ENCODE data around the gene CREG1. TPM values are rescaled to one million over a fixed set of nuclear protein-coding genes. Genes with fewer than 3 reads are reported as not detected.

Gene CREG1
- total RNA-seq, 2 experiments from 2014 or later: 13.5 to 14.6 TPM

DNA sequence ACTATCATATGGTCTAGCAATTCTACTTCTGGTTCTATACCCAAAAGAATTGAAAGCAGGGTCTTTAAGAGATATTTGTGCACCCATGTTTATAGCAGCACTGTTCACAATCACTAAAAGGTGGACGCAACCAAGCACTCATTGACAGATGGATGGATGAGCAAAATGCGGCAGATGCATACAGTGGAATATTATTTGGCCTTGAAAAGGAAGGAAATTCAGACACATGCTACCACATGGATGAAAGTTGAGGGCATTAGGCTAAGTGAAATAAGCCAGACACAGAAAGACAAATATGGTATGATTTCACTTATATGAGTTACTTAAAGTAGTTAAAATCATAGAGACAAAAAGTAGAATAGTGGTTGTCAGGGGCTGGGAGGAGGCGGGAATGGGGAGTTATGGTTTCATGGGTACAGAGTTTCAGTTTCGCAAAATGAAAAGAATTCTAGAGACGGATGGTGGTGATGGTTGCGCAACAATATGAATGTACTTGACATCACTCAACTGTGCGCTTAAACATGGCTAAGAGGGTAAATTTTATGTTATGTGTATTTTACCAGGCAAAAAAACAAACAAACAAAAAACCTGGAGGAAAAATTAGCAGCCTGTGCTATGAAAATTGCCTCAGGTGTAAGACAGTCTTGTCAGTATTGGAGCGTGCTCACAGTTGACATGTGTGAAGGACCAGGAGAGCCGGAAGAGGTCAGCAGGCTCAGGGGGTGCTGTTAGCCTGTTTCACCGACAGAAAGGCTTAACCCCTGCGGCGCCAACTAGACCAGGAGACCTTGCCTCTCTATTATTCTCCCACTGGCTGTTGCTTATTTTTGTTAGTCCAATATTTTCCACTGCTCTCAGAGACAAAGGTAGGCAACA is 61.7 kb downstream of the CREG1 start:
- Mint-ChIP-seq H3K36me3 (peaks cover 18% of the 10 kb centered on the region), H3K4me3 (peak overlapping the region; percentile 61), H3K9me3 (no peaks in the 10 kb centered on the region), H3K27me3 (no peaks in the 10 kb centered on the region), H3K4me1 (ENCODE audit: low read depth) (peaks cover 93% of the 10 kb centered on the region), H3K27ac (peak overlapping the region; percentile 89)
- POLR2A ChIA-PET: interaction anchor here (1.0 to 1.3 kb wide), 4 partner anchors 11 to 41 kb away, joined by 4 to 5 read pairs (median 4); no protein-coding TSS in a partner anchor
- CTCF ChIA-PET: interaction anchor here (0.9 to 1.9 kb wide), 5 partner anchors 10 to 49 kb away, joined by 4 to 7 read pairs (median 5); no protein-coding TSS in a partner anchor
- DNase-seq: peak; percentile 67
- intact Hi-C loops (cut with micrococcal nuclease): loop anchor here (1.0 to 2.0 kb wide), 6 partner anchors 8 to 45 kb away; no protein-coding TSS in a partner anchor

Other genes with a start within 250 kb of the CREG1 start
- 100 to 1,000 TPM; 105 to 114 TPM for gene CD247, start 35.2 kb downstream of the CREG1 start, total RNA-seq
- 10 to 100 TPM; 61.7 to 65.8 TPM for gene RCSD1, start 76.5 kb upstream of the CREG1 start, total RNA-seq
- 10 to 100 TPM; 21.9 to 23.0 TPM for gene MPZL1, start 168.2 kb upstream of the CREG1 start, total RNA-seq

Measured in activated CD4-positive, alpha-beta memory T cell treated with anti-CD3 and anti-CD28 coated beads for 36 hours (primary cell).